Mesothelial cell of epicardium (in vitro differentiated cells): ENCODE data around the gene RHBDF1. TPM values are rescaled to one million over a fixed set of nuclear protein-coding genes. Genes with fewer than 3 reads are reported as not detected.

Experiments used
- DNase-seq, 2 experiments: peaks; one replicate each; pipeline ENCODE4 v3.0.0; 2021; ENCODE audit warnings: low spot score in 2 of 2; ENCODE audit not compliant: unreplicated experiment in 2 of 2
- H3K27ac Mint-ChIP-seq: 2 replicates; pipeline ENCODE4 v1.8.0; 2021; ENCODE audit warnings: mixed read lengths
- H3K27me3 Mint-ChIP-seq: 2 replicates; pipeline ENCODE4 v1.8.0; 2021; ENCODE audit warnings: low read depth, mixed read lengths
- H3K36me3 Mint-ChIP-seq: 2 replicates; pipeline ENCODE4 v1.8.0; 2021; ENCODE audit warnings: mixed read lengths
- H3K4me1 Mint-ChIP-seq: 2 replicates; pipeline ENCODE4 v1.8.0; 2021; ENCODE audit warnings: mixed read lengths
- H3K4me3 Mint-ChIP-seq: 2 replicates; pipeline ENCODE4 v1.8.0; 2021; ENCODE audit warnings: mild to moderate bottlenecking, moderate library complexity, mixed read lengths
- H3K9me3 Mint-ChIP-seq: 2 replicates; pipeline ENCODE4 v1.8.0; 2021; ENCODE audit warnings: mixed read lengths
- total RNA-seq: library from RNA; stranded (reverse); gene quantifications from 3 replicates; pipeline ENCODE4 v1.2.1, GENCODE V29; 2021
- TF ChIP-seq, protein P1 (sequence below): fragments of 200-600 bp; sonication (generic); IDR thresholded peaks from one replicate; pipeline ENCODE4 v1.5.0; 2021; ENCODE audit warnings: antibody characterized with exemption; ENCODE audit not compliant: unreplicated experiment

The RHBDF1 gene
- total RNA-seq, 1 donor from 2014 or later: 81.2 TPM

DNA sequence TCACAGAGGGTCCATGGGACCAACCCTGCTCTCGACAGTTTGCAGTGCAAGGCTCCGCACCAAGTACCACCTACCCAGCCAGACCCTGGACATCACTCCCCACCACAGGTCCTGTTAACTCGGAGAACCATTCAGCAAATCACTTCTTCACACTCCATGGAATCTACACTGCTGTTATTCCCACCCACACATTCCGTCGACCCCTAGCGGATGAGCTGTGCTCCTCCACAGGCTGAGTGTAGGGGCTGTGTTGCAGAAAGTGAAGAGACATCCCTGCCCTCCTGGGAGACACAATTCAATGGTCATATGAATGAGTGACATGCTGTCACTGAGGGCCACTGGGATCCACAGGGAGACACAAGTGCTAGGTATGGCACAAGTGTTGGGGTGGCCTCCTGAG is 33.1 kb upstream of the RHBDF1 start:
- H3K9me3 Mint-ChIP-seq: no peaks in the 10 kb centered on the region
- H3K36me3 Mint-ChIP-seq: peaks cover 11% of the 10 kb centered on the region
- no peaks in the 10 kb centered on the region for H3K27me3 Mint-ChIP-seq
- TF ChIP-seq, protein P1, sequence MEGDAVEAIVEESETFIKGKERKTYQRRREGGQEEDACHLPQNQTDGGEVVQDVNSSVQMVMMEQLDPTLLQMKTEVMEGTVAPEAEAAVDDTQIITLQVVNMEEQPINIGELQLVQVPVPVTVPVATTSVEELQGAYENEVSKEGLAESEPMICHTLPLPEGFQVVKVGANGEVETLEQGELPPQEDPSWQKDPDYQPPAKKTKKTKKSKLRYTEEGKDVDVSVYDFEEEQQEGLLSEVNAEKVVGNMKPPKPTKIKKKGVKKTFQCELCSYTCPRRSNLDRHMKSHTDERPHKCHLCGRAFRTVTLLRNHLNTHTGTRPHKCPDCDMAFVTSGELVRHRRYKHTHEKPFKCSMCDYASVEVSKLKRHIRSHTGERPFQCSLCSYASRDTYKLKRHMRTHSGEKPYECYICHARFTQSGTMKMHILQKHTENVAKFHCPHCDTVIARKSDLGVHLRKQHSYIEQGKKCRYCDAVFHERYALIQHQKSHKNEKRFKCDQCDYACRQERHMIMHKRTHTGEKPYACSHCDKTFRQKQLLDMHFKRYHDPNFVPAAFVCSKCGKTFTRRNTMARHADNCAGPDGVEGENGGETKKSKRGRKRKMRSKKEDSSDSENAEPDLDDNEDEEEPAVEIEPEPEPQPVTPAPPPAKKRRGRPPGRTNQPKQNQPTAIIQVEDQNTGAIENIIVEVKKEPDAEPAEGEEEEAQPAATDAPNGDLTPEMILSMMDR: no peak
- H3K27ac Mint-ChIP-seq: no peak overlapping the region
- no peak overlapping the region for H3K4me3 Mint-ChIP-seq
- no peak for DNase-seq
- no peaks in the 10 kb centered on the region for H3K4me1 Mint-ChIP-seq

DNA sequence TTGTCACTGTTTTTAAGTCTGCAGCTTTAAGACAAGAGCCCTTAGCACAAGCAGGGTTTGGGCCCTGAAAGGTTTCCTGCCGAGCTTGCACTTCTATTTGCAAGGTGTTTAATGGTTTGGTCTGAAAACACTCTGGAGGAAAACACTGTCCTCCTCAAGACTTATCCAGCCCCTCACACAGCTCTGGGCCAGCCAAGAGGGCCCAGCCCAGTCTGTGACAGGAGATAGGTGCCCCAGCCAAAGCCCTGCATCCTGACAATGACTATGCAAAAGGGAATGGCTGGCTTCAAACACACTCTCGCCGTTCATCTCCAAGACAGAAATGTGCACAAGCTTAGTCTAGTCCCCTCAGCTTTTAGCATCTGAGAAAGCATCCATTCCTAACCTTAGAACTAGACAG is 32.5 kb upstream of the RHBDF1 start:
- DNase-seq: no peak
- no peaks in the 10 kb centered on the region for H3K9me3 Mint-ChIP-seq
- no peak overlapping the region for H3K4me3 Mint-ChIP-seq
- TF ChIP-seq, protein P1: no peak
- no peaks in the 10 kb centered on the region for H3K27me3 Mint-ChIP-seq
- no peak overlapping the region for H3K27ac Mint-ChIP-seq
- peaks cover 9% of the 10 kb centered on the region for H3K36me3 Mint-ChIP-seq
- no peaks in the 10 kb centered on the region for H3K4me1 Mint-ChIP-seq

DNA sequence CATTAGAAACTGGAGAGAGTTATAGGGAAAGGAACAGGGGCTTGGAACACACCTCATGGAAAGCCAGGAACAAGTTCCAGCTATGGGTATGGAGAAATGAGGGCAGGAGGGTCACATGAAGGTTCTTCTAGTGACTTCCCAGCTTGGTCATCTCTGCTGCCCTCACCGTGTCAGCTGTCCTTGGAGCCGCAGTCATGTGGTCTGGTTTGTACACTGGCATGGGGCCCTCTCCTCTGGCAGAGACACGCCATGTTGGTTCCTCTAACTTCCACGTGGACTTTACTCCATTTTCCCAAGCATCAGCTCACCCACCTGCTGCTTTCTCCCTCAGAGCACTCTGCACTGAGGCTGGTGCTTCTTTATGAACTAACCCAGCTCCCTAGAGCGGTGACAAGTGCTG is 31.9 kb upstream of the RHBDF1 start:
- no peaks in the 10 kb centered on the region for H3K4me1 Mint-ChIP-seq
- no peak overlapping the region for H3K4me3 Mint-ChIP-seq
- no peak overlapping the region for H3K27ac Mint-ChIP-seq
- TF ChIP-seq, protein P1: no peak
- H3K27me3 Mint-ChIP-seq: no peaks in the 10 kb centered on the region
- peaks cover 6% of the 10 kb centered on the region for H3K36me3 Mint-ChIP-seq
- no peaks in the 10 kb centered on the region for H3K9me3 Mint-ChIP-seq
- no peak for DNase-seq

DNA sequence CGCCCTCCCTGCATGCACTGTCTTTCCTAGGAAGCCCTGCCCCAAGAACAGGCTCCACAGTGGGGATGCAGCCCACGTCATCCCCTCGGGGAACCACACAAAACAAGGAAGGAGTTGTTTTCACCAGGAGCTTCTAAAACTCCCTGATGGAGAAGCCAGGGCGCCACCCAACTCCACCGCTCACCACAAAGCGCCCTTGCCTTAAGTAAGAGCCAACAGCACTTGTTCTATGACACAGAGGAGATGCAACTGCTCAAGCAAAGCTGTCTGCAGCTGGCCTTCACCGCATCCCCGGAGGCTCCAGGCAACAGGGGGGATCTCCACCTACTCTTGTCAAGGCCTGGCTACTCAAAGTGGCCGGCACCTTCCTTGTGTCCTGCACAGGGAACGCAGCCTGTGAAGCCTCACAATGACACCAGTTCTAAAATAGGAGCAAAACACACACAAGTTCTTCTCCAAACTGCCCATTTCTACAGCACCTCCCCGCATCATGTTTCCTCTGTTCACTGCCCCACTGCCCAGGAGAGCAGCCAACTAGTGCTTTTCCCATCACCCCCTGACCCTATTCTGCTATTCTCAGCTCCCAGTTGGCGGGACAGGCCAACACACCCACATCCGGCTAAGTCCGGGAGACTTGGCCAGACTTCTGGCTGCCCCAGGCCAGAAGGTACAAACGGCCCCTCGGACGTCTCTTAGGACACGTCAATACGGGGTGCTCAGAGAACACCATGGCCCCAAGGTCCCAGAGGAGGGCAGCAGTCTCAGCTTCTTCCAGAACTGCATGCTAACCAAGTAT is 29.8 kb upstream of the RHBDF1 start:
- TF ChIP-seq, protein P1: no peak
- DNase-seq: no peak
- H3K4me1 Mint-ChIP-seq: no peaks in the 10 kb centered on the region
- H3K9me3 Mint-ChIP-seq: no peaks in the 10 kb centered on the region
- no peaks in the 10 kb centered on the region for H3K27me3 Mint-ChIP-seq
- H3K27ac Mint-ChIP-seq: no peak overlapping the region
- peaks cover 4% of the 10 kb centered on the region for H3K36me3 Mint-ChIP-seq
- H3K4me3 Mint-ChIP-seq: no peak overlapping the region

DNA sequence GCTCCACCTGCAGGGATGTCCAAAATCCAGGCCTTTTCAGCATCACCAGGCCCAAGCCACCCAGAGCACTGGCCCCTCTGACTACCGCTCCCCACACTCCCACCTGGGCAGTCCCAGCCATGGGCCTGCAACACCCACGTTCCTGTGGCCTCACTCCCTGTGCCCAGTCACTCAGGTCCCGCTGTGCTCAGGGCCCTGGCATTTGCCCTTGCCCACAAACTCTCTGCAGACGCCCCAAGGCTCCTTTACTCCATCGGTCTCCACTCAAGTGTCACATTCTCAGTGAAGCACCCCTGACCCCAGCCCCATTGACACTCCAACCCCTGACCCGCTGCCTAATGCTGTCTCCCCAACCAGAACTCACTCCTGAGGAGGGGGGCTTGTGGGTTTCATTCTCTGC is 29.2 kb upstream of the RHBDF1 start:
- no peaks in the 10 kb centered on the region for H3K27me3 Mint-ChIP-seq
- H3K36me3 Mint-ChIP-seq: peaks cover 4% of the 10 kb centered on the region
- no peak overlapping the region for H3K27ac Mint-ChIP-seq
- no peaks in the 10 kb centered on the region for H3K9me3 Mint-ChIP-seq
- TF ChIP-seq, protein P1: no peak
- DNase-seq: no peak
- H3K4me3 Mint-ChIP-seq: no peak overlapping the region
- H3K4me1 Mint-ChIP-seq: peaks cover 2% of the 10 kb centered on the region
